HG03066 (cell line): ENCODE measurements around the gene MRPL42.
"Not testable (repeated sequence)": the region's sequence is repeated elsewhere in the genome, so short reads cannot be mapped to it uniquely, and the experiment has no call there.

Experiments used
- ATAC-seq: cut with Tn5 transposase; IDR thresholded peaks from one replicate; pipeline ENCODE4 v1.9.1; 2021; ENCODE audit warnings: low read depth; ENCODE audit not compliant: unreplicated experiment

Gene MRPL42

GRCh38 chr12:93443576-93443975 is 23.7 kb upstream of the MRPL42 start:
- ATAC-seq = no peak

- no peak for ATAC-seq
Observed at GRCh38 chr12:93447555-93448290, 19.6 kb upstream of the MRPL42 start.

- no peak for ATAC-seq
Observed at GRCh38 chr12:93448796-93449195, 18.5 kb upstream of the MRPL42 start.

DNA sequence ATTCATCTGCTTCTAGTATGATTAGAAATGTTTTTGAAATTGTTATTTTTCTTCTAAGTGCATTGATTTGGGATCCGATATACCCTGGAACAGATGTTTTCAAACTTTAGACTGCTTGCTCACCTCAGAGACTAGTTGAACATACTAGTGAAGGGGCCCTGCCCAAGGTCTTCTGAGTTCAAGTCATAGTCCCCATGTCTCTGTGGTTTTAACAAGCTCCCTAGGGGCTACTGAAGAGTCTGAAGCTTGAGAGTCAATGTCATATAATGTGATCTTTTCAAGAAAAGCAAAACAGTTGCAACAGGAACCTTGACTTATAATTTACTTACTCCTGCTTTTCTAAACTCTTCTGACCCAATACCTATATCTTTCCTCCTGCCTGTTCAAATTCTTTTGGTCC is 18.0 kb upstream of the MRPL42 start:
- ATAC-seq = peak; percentile 95

GRCh38 chr12:93451423-93452158 is 15.7 kb upstream of the MRPL42 start:
- ATAC-seq = no peak

- no peak for ATAC-seq
Observed at GRCh38 chr12:93453633-93454032, 13.7 kb upstream of the MRPL42 start.

- no peak for ATAC-seq
Observed at GRCh38 chr12:93456077-93456476, 11.2 kb upstream of the MRPL42 start.

DNA sequence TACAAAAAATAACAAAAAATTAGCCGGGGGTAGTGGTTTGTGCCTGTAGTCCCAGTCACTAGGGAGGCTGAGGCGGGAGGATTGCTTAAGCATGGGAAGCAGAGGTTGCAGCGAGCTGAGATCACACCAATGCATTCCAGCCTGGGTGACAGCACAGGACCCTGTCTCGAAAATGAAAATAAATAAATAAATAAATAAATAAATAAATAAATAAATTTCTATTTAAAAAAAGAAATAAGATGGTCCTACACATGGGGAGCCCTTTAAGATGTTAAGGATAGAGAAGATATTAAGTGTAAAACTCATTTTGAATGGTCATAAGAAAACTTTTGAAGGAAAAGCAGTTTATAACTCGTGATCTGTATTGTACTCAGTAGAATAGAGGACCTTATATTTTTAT is 8.2 kb upstream of the MRPL42 start:
- ATAC-seq = no peak

DNA sequence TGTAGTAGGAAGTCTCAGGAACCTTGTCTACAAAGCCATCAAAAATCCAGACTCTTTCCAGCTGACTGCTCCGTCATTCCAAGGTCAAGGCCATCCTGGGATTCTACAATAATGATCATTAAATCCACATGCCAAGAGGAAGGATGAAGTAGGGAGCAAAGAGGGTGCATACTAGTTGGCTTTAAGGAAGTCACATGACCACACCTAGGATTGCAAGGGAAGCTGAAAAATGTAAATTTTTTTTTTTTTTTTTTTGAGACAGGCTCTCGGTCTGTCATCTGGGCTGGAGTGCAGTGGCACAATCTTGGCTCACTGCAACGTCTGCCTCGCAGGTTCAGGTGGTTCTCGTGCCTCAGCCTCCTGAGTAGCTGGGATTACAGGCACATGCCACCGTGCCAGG is 7.3 kb upstream of the MRPL42 start:
- ATAC-seq = no peak

- ATAC-seq = no peak
Observed at GRCh38 chr12:93460902-93461301, 6.4 kb upstream of the MRPL42 start.

- ATAC-seq = no peak
Observed at GRCh38 chr12:93461503-93461902, 5.8 kb upstream of the MRPL42 start.

GRCh38 chr12:93465841-93466240 is 1.5 kb upstream of the MRPL42 start:
- ATAC-seq = no peak

GRCh38 chr12:93466625-93467350 is 526 bp upstream of the MRPL42 start:
- ATAC-seq = no peak

- peak; percentile 12 for ATAC-seq
Observed at GRCh38 chr12:93468008-93468371, 676 bp downstream of the MRPL42 start.

GRCh38 chr12:93469386-93469785 is 2.1 kb downstream of the MRPL42 start:
- no peak for ATAC-seq

- no peak for ATAC-seq
Observed at GRCh38 chr12:93476555-93476954, 9.2 kb downstream of the MRPL42 start.

- ATAC-seq = no peak
Observed at GRCh38 chr12:93482721-93483120, 15.4 kb downstream of the MRPL42 start.

DNA sequence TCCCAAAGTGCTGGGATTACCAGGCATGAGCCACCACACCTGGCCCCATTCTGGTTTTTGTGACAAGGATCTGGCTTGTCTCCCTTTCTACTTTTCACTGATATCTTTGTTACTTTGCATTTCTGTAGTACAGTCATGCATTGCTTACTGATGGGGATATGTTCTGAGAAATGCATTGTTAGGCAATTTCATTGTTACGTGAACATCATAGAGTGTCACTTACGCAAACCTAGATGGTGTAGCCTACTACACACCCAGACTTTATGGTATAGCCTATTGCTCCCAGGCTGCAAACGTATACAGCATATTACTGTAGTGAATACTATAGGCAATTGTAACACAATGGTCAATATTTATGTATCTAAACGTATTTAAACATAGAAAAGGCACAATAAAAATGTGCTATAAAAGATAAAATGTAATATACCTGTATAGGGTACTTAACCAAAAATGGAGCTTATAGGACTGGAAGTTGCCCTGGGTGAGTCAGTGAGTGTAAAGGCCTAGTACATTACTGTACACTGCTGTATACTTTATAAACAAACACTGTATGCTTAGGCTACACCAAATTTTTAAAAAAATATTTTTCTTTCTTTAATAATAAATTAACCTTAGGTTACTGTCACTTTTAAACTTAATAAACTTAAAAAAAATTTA is 16.0 kb downstream of the MRPL42 start:
- ATAC-seq = no peak

GRCh38 chr12:93484315-93484981 is 17.1 kb downstream of the MRPL42 start:
- ATAC-seq = no peak

- not testable (repeated sequence) for ATAC-seq
Observed at GRCh38 chr12:93492808-93493207, 25.5 kb downstream of the MRPL42 start.
